Upper lobe of right lung (tissue), 1 donor: ENCODE measurements around the gene FECH. TPM values are rescaled to one million over a fixed set of nuclear protein-coding genes. Genes with fewer than 3 reads are reported as not detected.
A peak's percentile ranks its signal among the peaks of the same experiment; 100 is the strongest.

Experiments used
- ATAC-seq: fragments of 200-7000 bp; cut with Tn5 transposase; one replicate; pipeline ENCODE4 v1.9.1; 2020; ENCODE audit warnings: mild to moderate bottlenecking, moderate library complexity
- DNase-seq: peaks from one replicate; pipeline ENCODE4 v3.0.0-alpha.2; 2020
- H3K27ac ChIP-seq: fragments of 200-600 bp; one replicate; pipeline ENCODE4 v1.8.0; 2022
- H3K27me3 ChIP-seq: fragments of 200-600 bp; one replicate; pipeline ENCODE4 v1.8.0; 2022; ENCODE audit warnings: mild to moderate bottlenecking
- H3K36me3 ChIP-seq: fragments of 200-600 bp; one replicate; pipeline ENCODE4 v1.8.0; 2022
- H3K4me1 ChIP-seq: fragments of 200-600 bp; one replicate; pipeline ENCODE4 v1.8.0; 2022
- H3K4me3 ChIP-seq: fragments of 200-600 bp; one replicate; pipeline ENCODE4 v1.8.0; 2022; ENCODE audit warnings: mild to moderate bottlenecking
- H3K9me3 ChIP-seq: fragments of 200-600 bp; one replicate; pipeline ENCODE4 v1.8.0; 2022
- intact Hi-C: fragments of 100-400 bp; cut with DNase I; formaldehyde crosslinking; loops from one replicate; pipeline ENCODE4 v1.11.0; 2022
- total RNA-seq: library from RNA; stranded (reverse); fragmentation: NEBNext Ultra II Directional; extraction: Animal tissue kit (Norgen Biotek cat#: 25700); gene quantifications from one replicate; pipeline ENCODE4 v1.2.1, GENCODE V29; 2021
- TF ChIP-seq, protein P1 (sequence below): fragments of 200-600 bp; IDR thresholded peaks from one replicate; pipeline ENCODE4 v1.8.0; 2022; ENCODE audit warnings: antibody characterized with exemption
- donor health status: DM: no; HTN: yes; CAD: no; lungs with severe emphysema.

The FECH gene
- total RNA-seq, 1 donor from 2014 or later, result 20.0 TPM

- TF ChIP-seq, protein P1, sequence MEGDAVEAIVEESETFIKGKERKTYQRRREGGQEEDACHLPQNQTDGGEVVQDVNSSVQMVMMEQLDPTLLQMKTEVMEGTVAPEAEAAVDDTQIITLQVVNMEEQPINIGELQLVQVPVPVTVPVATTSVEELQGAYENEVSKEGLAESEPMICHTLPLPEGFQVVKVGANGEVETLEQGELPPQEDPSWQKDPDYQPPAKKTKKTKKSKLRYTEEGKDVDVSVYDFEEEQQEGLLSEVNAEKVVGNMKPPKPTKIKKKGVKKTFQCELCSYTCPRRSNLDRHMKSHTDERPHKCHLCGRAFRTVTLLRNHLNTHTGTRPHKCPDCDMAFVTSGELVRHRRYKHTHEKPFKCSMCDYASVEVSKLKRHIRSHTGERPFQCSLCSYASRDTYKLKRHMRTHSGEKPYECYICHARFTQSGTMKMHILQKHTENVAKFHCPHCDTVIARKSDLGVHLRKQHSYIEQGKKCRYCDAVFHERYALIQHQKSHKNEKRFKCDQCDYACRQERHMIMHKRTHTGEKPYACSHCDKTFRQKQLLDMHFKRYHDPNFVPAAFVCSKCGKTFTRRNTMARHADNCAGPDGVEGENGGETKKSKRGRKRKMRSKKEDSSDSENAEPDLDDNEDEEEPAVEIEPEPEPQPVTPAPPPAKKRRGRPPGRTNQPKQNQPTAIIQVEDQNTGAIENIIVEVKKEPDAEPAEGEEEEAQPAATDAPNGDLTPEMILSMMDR, result no peak
- no peak overlapping the region for H3K27ac ChIP-seq
- DNase-seq, result no peak
- peaks cover 67% of the 10 kb centered on the region for H3K36me3 ChIP-seq
- no peaks in the 10 kb centered on the region for H3K4me1 ChIP-seq
- no peaks in the 10 kb centered on the region for H3K27me3 ChIP-seq
- no peaks in the 10 kb centered on the region for H3K9me3 ChIP-seq
- intact Hi-C loops, result no loop called here
- ATAC-seq, result no peak
- H3K4me3 ChIP-seq, result no peak overlapping the region
Measured at GRCh38 chr18:57569133-57569532, 17.4 kb downstream of the FECH start.

DNA sequence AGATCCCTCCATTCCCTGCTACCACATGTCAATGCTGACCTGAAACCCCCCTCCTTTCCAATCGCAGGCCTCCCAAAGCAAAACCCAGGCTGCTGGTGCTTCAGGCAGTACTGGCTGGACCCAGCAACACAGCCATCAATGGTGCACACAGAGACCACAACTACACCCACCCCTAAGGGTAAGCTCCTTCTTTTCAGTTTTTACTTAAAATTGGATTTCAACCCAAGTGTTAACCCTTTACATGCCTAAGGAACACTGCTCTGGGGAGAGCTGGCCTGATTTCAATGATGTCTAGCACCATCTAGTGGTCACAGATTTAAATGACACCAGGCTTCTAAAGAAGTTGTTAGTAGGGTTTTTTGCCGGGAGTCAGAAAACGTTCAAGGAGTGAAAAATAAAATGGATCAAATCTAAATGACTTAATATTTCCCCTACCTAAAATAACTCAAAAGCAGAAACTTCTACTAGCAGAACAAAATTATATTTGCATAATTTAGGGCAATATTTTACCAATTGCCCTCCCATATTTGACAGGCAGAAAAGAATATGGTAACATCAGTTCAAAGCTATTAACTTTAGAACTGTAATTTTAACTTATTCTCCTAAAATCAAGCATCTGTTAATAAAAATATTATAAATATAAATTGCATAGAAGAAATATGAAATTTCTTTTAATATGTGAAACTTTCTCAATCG is 24.6 kb downstream of the FECH start:
- ATAC-seq, result peak; percentile 77
- no peaks in the 10 kb centered on the region for H3K4me1 ChIP-seq
- peaks cover 43% of the 10 kb centered on the region for H3K36me3 ChIP-seq
- H3K9me3 ChIP-seq, result no peaks in the 10 kb centered on the region
- DNase-seq, result no peak
- no peak overlapping the region for H3K4me3 ChIP-seq
- intact Hi-C loops, result no loop called here
- TF ChIP-seq, protein P1, result peak; percentile 88
- no peaks in the 10 kb centered on the region for H3K27me3 ChIP-seq
- H3K27ac ChIP-seq, result no peak overlapping the region

DNA sequence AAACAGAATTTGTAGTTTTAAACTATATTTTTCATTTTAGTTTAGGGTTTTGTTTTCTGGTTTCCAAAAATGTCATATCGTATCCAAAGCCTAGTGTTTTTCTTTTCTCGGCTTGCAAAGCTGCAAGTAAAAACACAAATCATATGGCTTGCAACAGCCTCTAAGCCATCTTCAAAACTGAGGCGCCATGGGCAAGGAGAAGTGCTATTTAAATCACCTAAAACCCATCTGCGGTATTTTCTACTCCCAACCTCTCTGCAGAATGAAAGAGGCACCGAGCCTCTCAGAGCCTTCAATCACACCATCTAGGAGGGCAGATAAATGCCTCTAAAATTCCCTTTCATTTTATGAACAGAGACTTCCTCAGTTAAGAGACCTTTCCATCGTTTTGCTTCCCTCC is 25.2 kb downstream of the FECH start:
- peaks cover 49% of the 10 kb centered on the region for H3K36me3 ChIP-seq
- no peaks in the 10 kb centered on the region for H3K9me3 ChIP-seq
- intact Hi-C loops, result no loop called here
- no peak overlapping the region for H3K27ac ChIP-seq
- ATAC-seq (no peak), DNase-seq (no peak)
- no peaks in the 10 kb centered on the region for H3K27me3 ChIP-seq
- TF ChIP-seq, protein P1, result no peak
- no peak overlapping the region for H3K4me3 ChIP-seq
- no peaks in the 10 kb centered on the region for H3K4me1 ChIP-seq

- Histone ChIP-seq H3K4me3 (no peak overlapping the region), H3K4me1 (no peaks in the 10 kb centered on the region), H3K36me3 (peaks cover 63% of the 10 kb centered on the region), H3K27ac (no peak overlapping the region), H3K9me3 (no peaks in the 10 kb centered on the region), H3K27me3 (no peaks in the 10 kb centered on the region)
- TF ChIP-seq, protein P1, result no peak
- DNase-seq (no peak), ATAC-seq (no peak)
- intact Hi-C loops, result no loop called here
Measured at GRCh38 chr18:57559314-57559713, 27.2 kb downstream of the FECH start.

DNA sequence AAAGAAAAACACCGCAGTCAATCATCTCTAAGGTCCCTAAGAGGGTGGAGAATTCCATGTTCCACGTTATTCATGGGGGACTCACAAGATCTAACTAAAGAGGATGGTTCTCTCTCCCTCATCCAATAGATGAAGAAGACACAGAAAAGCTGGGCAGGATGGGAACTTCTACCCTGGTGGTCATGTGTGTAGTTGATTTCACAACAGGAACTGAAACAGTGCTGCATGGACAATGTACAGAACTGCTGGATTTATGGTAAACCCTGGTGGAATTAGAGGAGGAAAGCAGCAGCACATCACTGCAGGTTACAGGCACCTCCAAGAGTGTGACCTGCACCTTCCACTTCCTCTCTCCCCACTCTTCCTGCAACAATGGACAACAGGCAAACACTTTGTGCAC is 31.4 kb downstream of the FECH start:
- Histone ChIP-seq H3K27ac (no peak overlapping the region), H3K27me3 (no peaks in the 10 kb centered on the region), H3K36me3 (peaks cover 75% of the 10 kb centered on the region), H3K9me3 (no peaks in the 10 kb centered on the region), H3K4me3 (no peak overlapping the region), H3K4me1 (no peaks in the 10 kb centered on the region)
- DNase-seq (no peak), ATAC-seq (peak; percentile 45)
- TF ChIP-seq, protein P1, result no peak
- intact Hi-C loops, result no loop called here

- intact Hi-C loops, result no loop called here
- no peaks in the 10 kb centered on the region for H3K9me3 ChIP-seq
- H3K27ac ChIP-seq, result no peak overlapping the region
- H3K27me3 ChIP-seq, result no peaks in the 10 kb centered on the region
- H3K4me1 ChIP-seq, result no peaks in the 10 kb centered on the region
- no peak for DNase-seq
- H3K4me3 ChIP-seq, result no peak overlapping the region
- peaks cover 46% of the 10 kb centered on the region for H3K36me3 ChIP-seq
- TF ChIP-seq, protein P1, result no peak
- no peak for ATAC-seq
Measured at GRCh38 chr18:57550510-57550909, 36.0 kb downstream of the FECH start.
